ENCODE results near the gene CAMSAP2.

Gene CAMSAP2

DNA sequence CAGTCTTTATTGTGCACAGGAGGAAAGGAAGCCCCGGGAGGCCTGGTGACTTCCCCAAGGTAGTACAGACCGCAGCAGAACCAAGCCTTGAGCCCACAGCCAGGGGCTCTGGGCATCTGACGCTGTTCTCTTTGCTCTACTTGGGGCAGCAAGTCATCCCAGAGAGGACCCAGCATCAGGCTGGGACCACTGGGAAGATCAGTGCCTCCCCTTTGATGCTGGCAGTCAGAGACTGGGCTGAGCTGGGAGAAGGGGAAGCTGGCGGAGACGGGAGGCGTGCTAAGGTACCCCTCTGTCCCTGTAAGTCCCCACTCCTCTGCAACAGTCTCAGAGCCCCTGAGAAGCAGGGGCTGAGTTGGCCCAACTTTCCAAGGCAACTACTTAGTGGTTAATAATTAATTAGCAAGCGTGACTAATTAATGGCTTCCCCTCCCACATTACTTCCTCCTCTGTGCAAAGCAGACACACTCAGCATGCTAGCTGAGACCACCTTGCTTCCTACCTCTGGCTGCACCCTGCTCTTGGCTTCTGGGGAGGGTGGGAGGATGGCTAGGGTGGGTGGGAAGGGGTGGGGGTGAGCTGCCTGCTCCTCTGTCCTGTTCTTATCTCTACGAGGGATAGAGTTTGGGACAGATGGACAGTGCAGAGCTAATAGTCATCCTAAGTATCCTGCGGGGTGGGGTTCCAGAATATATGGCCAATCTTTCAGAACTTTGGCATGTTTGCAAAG, 157.3 kb downstream of the CAMSAP2 start:
- no peak overlapping the region for H3K4me3 ChIP-seq (ENCODE audit: insufficient read depth, low read depth, low read length)
- H3K9me3 ChIP-seq (ENCODE audit: control insufficient read depth, low read length), result no peaks in the 10 kb centered on the region
- H3K27me3 ChIP-seq (ENCODE audit: control insufficient read depth, insufficient read depth, low read length, poor library complexity, severe bottlenecking), result no peaks in the 10 kb centered on the region
- H3K4me1 ChIP-seq (ENCODE audit: control insufficient read depth, insufficient read depth, low read length), result peaks cover 45% of the 10 kb centered on the region
- no peak overlapping the region for H3K27ac ChIP-seq (ENCODE audit: insufficient read depth, low read depth, low read length, poor library complexity, severe bottlenecking)
- 87 to 88% methylated on average over 8 to 9 of the region's 9 CpGs for WGBS, 2 experiments
- H3K36me3 ChIP-seq (ENCODE audit: control insufficient read depth, insufficient read depth, low read length), result peaks cover 21% of the 10 kb centered on the region

DNA sequence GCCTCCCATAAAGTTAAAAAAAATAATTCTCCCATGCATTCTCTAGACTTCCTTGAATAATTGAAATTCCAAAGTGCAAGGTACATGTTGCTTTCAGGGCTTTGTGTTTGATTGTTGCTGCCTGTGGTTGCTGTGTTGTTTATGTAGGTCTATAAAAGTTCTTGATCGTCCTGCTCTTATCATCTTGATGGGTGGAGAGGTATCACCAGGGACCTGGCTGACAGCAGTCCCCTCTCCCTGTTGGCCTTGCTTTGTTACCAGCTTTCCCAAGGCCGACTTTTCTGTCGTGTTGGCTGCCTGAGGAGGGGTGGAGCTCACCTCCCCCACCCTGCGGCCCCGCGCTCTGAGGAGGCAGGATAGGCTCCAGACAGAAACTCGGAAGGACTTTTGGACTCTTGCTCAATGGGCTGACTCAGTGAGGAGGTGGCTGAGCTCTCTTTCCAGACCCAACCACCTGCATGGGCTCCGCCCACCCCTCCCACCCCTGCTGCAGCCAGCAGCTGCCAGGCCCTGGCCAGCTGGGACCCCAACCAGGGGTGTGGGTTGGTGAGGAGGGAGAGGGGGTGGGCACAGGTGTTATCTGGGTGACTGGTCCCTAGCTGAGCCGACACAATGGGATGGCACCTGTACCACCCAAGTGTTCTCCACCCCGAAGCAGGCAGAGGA, 158.0 kb downstream of the CAMSAP2 start:
- Histone ChIP-seq H3K4me1 (ENCODE audit: control insufficient read depth, insufficient read depth, low read length) (peaks cover 45% of the 10 kb centered on the region), H3K27ac (ENCODE audit: insufficient read depth, low read depth, low read length, poor library complexity, severe bottlenecking) (no peak overlapping the region), H3K4me3 (ENCODE audit: insufficient read depth, low read depth, low read length) (no peak overlapping the region), H3K9me3 (ENCODE audit: control insufficient read depth, low read length) (no peaks in the 10 kb centered on the region), H3K27me3 (ENCODE audit: control insufficient read depth, insufficient read depth, low read length, poor library complexity, severe bottlenecking) (no peaks in the 10 kb centered on the region), H3K36me3 (ENCODE audit: control insufficient read depth, insufficient read depth, low read length) (peaks cover 28% of the 10 kb centered on the region)
- 70 to 72% methylated on average over 10 of the region's 10 CpGs for WGBS, 2 experiments

DNA sequence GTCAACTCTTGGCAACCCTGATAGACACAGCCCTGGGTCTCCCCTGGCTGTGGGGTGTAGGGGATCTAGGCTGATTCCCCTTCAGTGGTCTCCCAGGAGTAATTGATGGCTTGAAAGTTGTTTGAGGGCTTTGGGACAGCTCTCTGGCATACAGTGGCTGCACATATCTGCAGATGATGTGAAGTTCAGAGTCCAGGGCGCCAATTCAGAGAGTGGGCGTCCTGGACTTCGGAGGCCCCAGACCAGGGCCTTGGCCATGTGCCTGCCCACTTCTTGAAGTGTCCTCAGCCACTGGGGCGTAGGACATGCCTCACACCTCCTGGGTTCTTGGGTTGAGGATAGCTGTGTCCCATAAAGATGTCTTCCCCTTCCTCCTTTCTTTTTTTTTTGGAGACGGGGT, 158.6 kb downstream of the CAMSAP2 start:
- Histone ChIP-seq H3K27ac (ENCODE audit: insufficient read depth, low read depth, low read length, poor library complexity, severe bottlenecking) (no peak overlapping the region), H3K9me3 (ENCODE audit: control insufficient read depth, low read length) (no peaks in the 10 kb centered on the region), H3K27me3 (ENCODE audit: control insufficient read depth, insufficient read depth, low read length, poor library complexity, severe bottlenecking) (no peaks in the 10 kb centered on the region), H3K36me3 (ENCODE audit: control insufficient read depth, insufficient read depth, low read length) (peaks cover 34% of the 10 kb centered on the region), H3K4me1 (ENCODE audit: control insufficient read depth, insufficient read depth, low read length) (peaks cover 44% of the 10 kb centered on the region), H3K4me3 (ENCODE audit: insufficient read depth, low read depth, low read length) (no peak overlapping the region)
- 95% methylated on average over 5 of the region's 5 CpGs for WGBS, 2 experiments

DNA sequence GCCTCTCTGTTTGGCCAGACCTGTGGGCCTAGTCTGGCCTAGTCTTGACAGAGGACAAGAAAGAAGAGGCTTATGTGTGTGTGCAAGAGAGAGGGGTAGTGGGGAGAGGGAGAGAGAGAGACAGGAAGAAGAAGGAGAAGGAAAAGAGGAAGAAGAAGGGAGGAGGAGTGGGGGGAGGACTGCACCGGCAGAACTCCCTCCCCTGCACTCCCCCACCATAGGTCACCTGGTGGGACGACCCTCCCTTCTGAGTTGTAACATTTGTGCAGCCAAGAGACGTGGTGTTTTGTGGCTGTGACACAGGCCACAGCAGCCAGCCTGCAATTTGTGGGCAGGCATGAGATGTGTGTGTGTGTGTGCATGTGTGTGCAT, 160.3 kb downstream of the CAMSAP2 start:
- Histone ChIP-seq H3K9me3 (ENCODE audit: control insufficient read depth, low read length) (no peaks in the 10 kb centered on the region), H3K4me3 (ENCODE audit: insufficient read depth, low read depth, low read length) (no peak overlapping the region), H3K27me3 (ENCODE audit: control insufficient read depth, insufficient read depth, low read length, poor library complexity, severe bottlenecking) (no peaks in the 10 kb centered on the region), H3K36me3 (ENCODE audit: control insufficient read depth, insufficient read depth, low read length) (peaks cover 41% of the 10 kb centered on the region), H3K4me1 (ENCODE audit: control insufficient read depth, insufficient read depth, low read length) (peaks cover 27% of the 10 kb centered on the region), H3K27ac (ENCODE audit: insufficient read depth, low read depth, low read length, poor library complexity, severe bottlenecking) (no peak overlapping the region)
- 85 to 94% methylated on average over 3 of the region's 3 CpGs for WGBS, 2 experiments

DNA sequence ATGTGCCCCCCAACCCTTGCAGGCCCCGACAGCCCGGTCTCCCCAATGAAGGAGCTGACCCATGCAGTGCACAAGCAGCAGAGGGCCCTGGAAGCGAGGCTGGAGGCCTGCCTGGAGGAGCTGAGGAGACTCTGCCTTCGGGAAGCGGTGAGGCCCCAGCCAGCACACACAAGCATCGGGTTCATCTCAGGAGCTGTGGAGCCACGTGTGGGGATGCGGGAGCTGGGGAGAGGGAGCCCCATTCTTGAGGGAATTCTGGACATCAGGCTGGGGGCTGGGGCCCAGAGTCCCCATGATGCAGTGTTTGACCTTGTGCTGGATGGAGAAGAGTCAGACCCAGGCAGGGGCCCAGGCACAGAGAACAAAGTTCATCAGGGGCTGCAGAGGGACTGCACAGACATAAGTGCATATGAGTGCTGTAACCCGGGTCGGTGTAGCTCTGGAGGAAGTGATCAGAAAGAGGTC, 160.8 kb downstream of the CAMSAP2 start:
- H3K36me3 ChIP-seq (ENCODE audit: control insufficient read depth, insufficient read depth, low read length), result peaks cover 43% of the 10 kb centered on the region
- no peaks in the 10 kb centered on the region for H3K27me3 ChIP-seq (ENCODE audit: control insufficient read depth, insufficient read depth, low read length, poor library complexity, severe bottlenecking)
- no peak overlapping the region for H3K27ac ChIP-seq (ENCODE audit: insufficient read depth, low read depth, low read length, poor library complexity, severe bottlenecking)
- 94 to 97% methylated on average over 10 of the region's 10 CpGs for WGBS, 2 experiments
- no peaks in the 10 kb centered on the region for H3K9me3 ChIP-seq (ENCODE audit: control insufficient read depth, low read length)
- no peak overlapping the region for H3K4me3 ChIP-seq (ENCODE audit: insufficient read depth, low read depth, low read length)
- H3K4me1 ChIP-seq (ENCODE audit: control insufficient read depth, insufficient read depth, low read length), result peaks cover 22% of the 10 kb centered on the region

DNA sequence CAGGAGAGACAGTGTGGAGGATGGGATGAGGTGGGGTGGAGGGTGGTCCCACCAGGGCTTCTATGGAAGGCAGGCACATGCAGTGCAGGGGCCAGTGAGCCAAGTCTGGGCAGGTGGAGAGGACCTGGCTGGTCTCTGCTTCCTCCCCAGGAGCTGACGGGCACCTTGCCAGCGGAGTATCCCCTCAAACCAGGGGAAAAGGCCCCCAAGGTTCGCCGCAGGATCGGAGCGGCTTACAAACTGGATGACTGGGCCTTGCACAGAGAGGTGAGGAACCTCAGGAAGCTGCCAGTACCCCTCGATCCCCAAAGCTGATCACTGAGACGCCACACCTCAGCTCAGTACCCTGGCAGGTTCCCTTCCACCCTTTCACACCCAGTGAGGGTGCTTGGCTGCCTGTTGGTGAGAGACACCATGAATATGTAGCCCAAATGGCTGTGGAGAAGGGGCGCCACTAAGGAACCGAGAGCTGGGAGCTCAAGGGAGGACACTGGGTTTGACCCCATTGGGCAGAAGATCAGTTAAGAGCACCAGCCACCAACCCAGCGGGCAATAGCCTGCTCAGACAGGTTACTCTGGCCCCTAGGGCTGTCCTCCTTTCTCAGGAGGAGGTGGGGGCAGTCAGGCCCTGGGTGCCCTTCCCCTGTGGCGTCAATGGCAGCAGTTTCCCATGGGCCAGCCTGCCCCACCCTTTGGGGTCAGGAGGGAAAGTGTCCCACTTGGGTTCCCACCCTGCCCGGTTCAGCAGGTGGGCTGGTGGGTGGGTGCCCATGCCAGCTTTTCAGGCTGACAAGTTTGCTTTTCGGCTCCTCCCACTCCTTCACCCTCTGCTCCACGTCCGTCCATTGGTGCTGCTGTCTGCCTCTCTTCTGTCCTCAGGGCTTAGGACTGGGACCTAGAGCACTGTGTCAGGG, 161.5 kb downstream of the CAMSAP2 start:
- peaks cover 15% of the 10 kb centered on the region for H3K4me1 ChIP-seq (ENCODE audit: control insufficient read depth, insufficient read depth, low read length)
- H3K9me3 ChIP-seq (ENCODE audit: control insufficient read depth, low read length), result no peaks in the 10 kb centered on the region
- H3K27me3 ChIP-seq (ENCODE audit: control insufficient read depth, insufficient read depth, low read length, poor library complexity, severe bottlenecking), result no peaks in the 10 kb centered on the region
- peaks cover 45% of the 10 kb centered on the region for H3K36me3 ChIP-seq (ENCODE audit: control insufficient read depth, insufficient read depth, low read length)
- H3K27ac ChIP-seq (ENCODE audit: insufficient read depth, low read depth, low read length, poor library complexity, severe bottlenecking), result no peak overlapping the region
- WGBS, 2 experiments, result 94 to 96% methylated on average over 16 of the region's 16 CpGs
- no peak overlapping the region for H3K4me3 ChIP-seq (ENCODE audit: insufficient read depth, low read depth, low read length)

DNA sequence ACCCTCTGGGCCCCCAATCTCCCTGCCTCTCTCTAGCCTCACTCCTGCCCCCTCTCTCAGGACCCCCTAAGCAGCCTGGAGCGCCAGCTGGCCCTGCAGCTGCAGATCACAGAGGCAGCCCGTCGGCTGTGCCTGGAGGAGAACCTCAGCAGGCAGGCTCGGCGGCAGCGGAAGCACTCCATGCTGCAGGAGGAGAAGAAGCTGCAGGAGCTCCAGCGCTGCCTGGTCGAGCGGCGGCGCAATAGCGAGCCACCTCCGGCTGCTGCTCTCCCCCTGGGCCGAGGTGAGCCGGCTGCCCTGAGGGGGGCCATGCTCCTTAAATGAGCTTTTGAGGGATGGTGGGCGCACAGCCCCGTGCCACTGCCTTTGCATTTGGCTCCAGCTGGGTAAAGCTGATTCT, 162.2 kb downstream of the CAMSAP2 start:
- H3K27me3 ChIP-seq (ENCODE audit: control insufficient read depth, insufficient read depth, low read length, poor library complexity, severe bottlenecking), result no peaks in the 10 kb centered on the region
- H3K36me3 ChIP-seq (ENCODE audit: control insufficient read depth, insufficient read depth, low read length), result peaks cover 47% of the 10 kb centered on the region
- H3K4me1 ChIP-seq (ENCODE audit: control insufficient read depth, insufficient read depth, low read length), result peaks cover 8% of the 10 kb centered on the region
- H3K27ac ChIP-seq (ENCODE audit: insufficient read depth, low read depth, low read length, poor library complexity, severe bottlenecking), result no peak overlapping the region
- H3K4me3 ChIP-seq (ENCODE audit: insufficient read depth, low read depth, low read length), result no peak overlapping the region
- no peaks in the 10 kb centered on the region for H3K9me3 ChIP-seq (ENCODE audit: control insufficient read depth, low read length)
- WGBS, 2 experiments, result 94 to 95% methylated on average over 17 of the region's 17 CpGs

DNA sequence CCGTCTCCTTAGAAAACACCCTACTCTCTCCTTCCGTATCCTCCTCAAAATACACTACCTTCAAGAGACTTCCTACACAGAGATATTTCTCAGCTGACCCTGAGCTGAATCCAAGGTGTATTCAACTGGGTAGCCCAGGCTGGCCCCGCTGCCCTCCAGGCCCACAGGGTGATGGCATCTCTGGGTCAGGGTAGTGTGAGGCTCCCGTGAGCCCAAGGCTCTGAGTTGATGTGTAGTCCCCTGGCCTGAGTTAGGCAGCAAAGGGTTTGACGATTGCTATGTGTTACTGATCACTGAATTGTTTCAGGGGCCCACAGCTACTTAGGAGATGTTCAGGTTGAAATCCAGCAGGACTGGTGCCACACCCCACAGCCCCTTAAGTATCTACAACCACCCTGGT, 162.7 kb downstream of the CAMSAP2 start:
- Histone ChIP-seq H3K9me3 (ENCODE audit: control insufficient read depth, low read length) (no peaks in the 10 kb centered on the region), H3K27me3 (ENCODE audit: control insufficient read depth, insufficient read depth, low read length, poor library complexity, severe bottlenecking) (no peaks in the 10 kb centered on the region), H3K27ac (ENCODE audit: insufficient read depth, low read depth, low read length, poor library complexity, severe bottlenecking) (no peak overlapping the region), H3K4me3 (ENCODE audit: insufficient read depth, low read depth, low read length) (no peak overlapping the region), H3K4me1 (ENCODE audit: control insufficient read depth, insufficient read depth, low read length) (peaks cover 5% of the 10 kb centered on the region), H3K36me3 (ENCODE audit: control insufficient read depth, insufficient read depth, low read length) (peaks cover 49% of the 10 kb centered on the region)
- 95% methylated on average over 5 of the region's 5 CpGs for WGBS, 2 experiments

DNA sequence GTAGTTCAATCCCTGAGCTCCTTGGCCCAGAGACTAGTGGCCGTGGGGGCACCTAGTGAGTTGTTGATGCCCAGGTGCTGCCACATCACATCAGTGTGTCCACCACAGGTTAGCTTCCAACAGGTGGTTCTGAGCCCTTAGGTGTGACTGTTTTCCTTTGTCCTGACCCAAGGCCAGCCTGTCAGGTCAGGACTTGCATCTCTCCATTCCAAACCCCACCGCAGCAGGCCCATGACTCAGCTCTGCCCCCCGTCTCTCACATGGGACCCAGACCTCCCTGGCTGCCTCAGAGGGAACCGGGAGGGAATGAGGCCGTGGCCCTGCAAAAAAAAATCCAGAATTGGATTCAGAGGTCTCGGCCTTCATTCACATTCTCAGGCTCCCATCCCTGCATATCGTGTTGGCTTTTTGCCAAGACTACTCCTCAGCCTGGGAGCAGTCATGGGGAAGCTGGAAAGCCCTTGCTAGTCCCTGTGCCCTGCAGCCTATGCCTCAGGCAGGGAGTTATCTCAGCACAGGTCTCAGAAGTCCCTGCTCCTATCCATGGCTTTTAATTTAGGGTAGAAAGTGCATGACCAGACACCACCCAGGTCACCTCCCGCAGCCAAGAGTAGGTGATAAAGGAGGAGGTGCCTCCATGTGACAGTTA, 163.2 kb downstream of the CAMSAP2 start:
- H3K36me3 ChIP-seq (ENCODE audit: control insufficient read depth, insufficient read depth, low read length), result peaks cover 49% of the 10 kb centered on the region
- 90 to 92% methylated on average over 8 of the region's 8 CpGs for WGBS, 2 experiments
- H3K27ac ChIP-seq (ENCODE audit: insufficient read depth, low read depth, low read length, poor library complexity, severe bottlenecking), result no peak overlapping the region
- H3K4me3 ChIP-seq (ENCODE audit: insufficient read depth, low read depth, low read length), result no peak overlapping the region
- H3K27me3 ChIP-seq (ENCODE audit: control insufficient read depth, insufficient read depth, low read length, poor library complexity, severe bottlenecking), result no peaks in the 10 kb centered on the region
- no peaks in the 10 kb centered on the region for H3K9me3 ChIP-seq (ENCODE audit: control insufficient read depth, low read length)
- no peaks in the 10 kb centered on the region for H3K4me1 ChIP-seq (ENCODE audit: control insufficient read depth, insufficient read depth, low read length)
